ENCODE results near the gene COL17A1. TPM values are rescaled to one million over a fixed set of nuclear protein-coding genes. Genes with fewer than 3 reads are reported as not detected.

COL17A1 gene
- total and polyA plus RNA-seq, 5 donors, result 0.07 to 0.43 (median 0.13) TPM; not detected in 1

- no peak for DNase-seq
- 91% methylated on average over 2 of the region's 2 CpGs for WGBS
- Histone ChIP-seq H3K27me3 (ENCODE audit: control insufficient read depth, insufficient read depth) (no peaks in the 10 kb centered on the region), H3K9me3 (ENCODE audit: control insufficient read depth, low read length) (no peaks in the 10 kb centered on the region), H3K27ac (ENCODE audit: low read length) (no peak overlapping the region), H3K4me1 (ENCODE audit: control insufficient read depth, insufficient read depth, low read length) (no peaks in the 10 kb centered on the region), H3K4me3 (ENCODE audit: low read length) (no peak overlapping the region)
- intact Hi-C loops (cut with DNase I), result no loop called here
- peak in 1 of 2 donors; percentile 18 for ATAC-seq
Measured at GRCh38 chr10:104052431-104052830, 33.2 kb downstream of the COL17A1 start.

GRCh38 chr10:104049504-104050250 lies 36.0 kb downstream of the COL17A1 start:
- H3K4me3 ChIP-seq (ENCODE audit: low read length), result no peak overlapping the region
- no peaks in the 10 kb centered on the region for H3K9me3 ChIP-seq (ENCODE audit: control insufficient read depth, low read length)
- peak; percentile 44 to 88 for ATAC-seq
- DNase-seq, result no peak
- 53% methylated on average over 8 of the region's 8 CpGs for WGBS
- no peaks in the 10 kb centered on the region for H3K4me1 ChIP-seq (ENCODE audit: control insufficient read depth, insufficient read depth, low read length)
- intact Hi-C loops (cut with DNase I), result loop anchor here in 3 of 4 donors (5.0 kb wide), 1 partner anchor 158 kb away; no protein-coding TSS in a partner anchor
- H3K27me3 ChIP-seq (ENCODE audit: control insufficient read depth, insufficient read depth), result no peaks in the 10 kb centered on the region
- no peak overlapping the region for H3K27ac ChIP-seq (ENCODE audit: low read length)

- ATAC-seq, result no peak
- no peak for DNase-seq
- intact Hi-C loops (cut with DNase I), result loop anchor here in 3 of 4 donors (5.0 kb wide), 1 partner anchor 161 kb away; no protein-coding TSS in a partner anchor
- H3K4me1 ChIP-seq (ENCODE audit: control insufficient read depth, insufficient read depth, low read length), result no peaks in the 10 kb centered on the region
- no peaks in the 10 kb centered on the region for H3K27me3 ChIP-seq (ENCODE audit: control insufficient read depth, insufficient read depth)
- H3K9me3 ChIP-seq (ENCODE audit: control insufficient read depth, low read length), result no peaks in the 10 kb centered on the region
- H3K4me3 ChIP-seq (ENCODE audit: low read length), result no peak overlapping the region
- H3K27ac ChIP-seq (ENCODE audit: low read length), result no peak overlapping the region
- 89% methylated on average over 6 of the region's 6 CpGs for WGBS
Measured at GRCh38 chr10:104046651-104047050, 39.0 kb downstream of the COL17A1 start.

GRCh38 chr10:104045151-104046089 lies 40.3 kb downstream of the COL17A1 start:
- ATAC-seq, result peak; percentile 71 to 76
- no peaks in the 10 kb centered on the region for H3K4me1 ChIP-seq (ENCODE audit: control insufficient read depth, insufficient read depth, low read length)
- H3K4me3 ChIP-seq (ENCODE audit: low read length), result no peak overlapping the region
- DNase-seq, result peak in 2 of 3 donors; percentile 45 to 68
- H3K27ac ChIP-seq (ENCODE audit: low read length), result no peak overlapping the region
- H3K9me3 ChIP-seq (ENCODE audit: control insufficient read depth, low read length), result no peaks in the 10 kb centered on the region
- H3K27me3 ChIP-seq (ENCODE audit: control insufficient read depth, insufficient read depth), result no peaks in the 10 kb centered on the region
- intact Hi-C loops (cut with DNase I), result loop anchor here in 3 of 4 donors (5.0 kb wide), 1 partner anchor 162 kb away; no protein-coding TSS in a partner anchor
- 77% methylated on average over 9 of the region's 9 CpGs for WGBS

GRCh38 chr10:104043854-104044253 lies 41.8 kb downstream of the COL17A1 start:
- Histone ChIP-seq H3K4me1 (ENCODE audit: control insufficient read depth, insufficient read depth, low read length) (no peaks in the 10 kb centered on the region), H3K4me3 (ENCODE audit: low read length) (no peak overlapping the region), H3K9me3 (ENCODE audit: control insufficient read depth, low read length) (no peaks in the 10 kb centered on the region), H3K27ac (ENCODE audit: low read length) (no peak overlapping the region), H3K27me3 (ENCODE audit: control insufficient read depth, insufficient read depth) (no peaks in the 10 kb centered on the region)
- intact Hi-C loops (cut with DNase I), result loop anchor here in 1 of 4 donors (5.0 kb wide), 1 partner anchor 163 kb away; no protein-coding TSS in a partner anchor
- DNase-seq (no peak), ATAC-seq (no peak)
- 66% methylated on average over 4 of the region's 4 CpGs for WGBS

- intact Hi-C loops (cut with DNase I), result loop anchor here in 1 of 4 donors (5.0 kb wide), 1 partner anchor 164 kb away; no protein-coding TSS in a partner anchor
Measured at GRCh38 chr10:104043185-104043830, 42.4 kb downstream of the COL17A1 start.

DNA sequence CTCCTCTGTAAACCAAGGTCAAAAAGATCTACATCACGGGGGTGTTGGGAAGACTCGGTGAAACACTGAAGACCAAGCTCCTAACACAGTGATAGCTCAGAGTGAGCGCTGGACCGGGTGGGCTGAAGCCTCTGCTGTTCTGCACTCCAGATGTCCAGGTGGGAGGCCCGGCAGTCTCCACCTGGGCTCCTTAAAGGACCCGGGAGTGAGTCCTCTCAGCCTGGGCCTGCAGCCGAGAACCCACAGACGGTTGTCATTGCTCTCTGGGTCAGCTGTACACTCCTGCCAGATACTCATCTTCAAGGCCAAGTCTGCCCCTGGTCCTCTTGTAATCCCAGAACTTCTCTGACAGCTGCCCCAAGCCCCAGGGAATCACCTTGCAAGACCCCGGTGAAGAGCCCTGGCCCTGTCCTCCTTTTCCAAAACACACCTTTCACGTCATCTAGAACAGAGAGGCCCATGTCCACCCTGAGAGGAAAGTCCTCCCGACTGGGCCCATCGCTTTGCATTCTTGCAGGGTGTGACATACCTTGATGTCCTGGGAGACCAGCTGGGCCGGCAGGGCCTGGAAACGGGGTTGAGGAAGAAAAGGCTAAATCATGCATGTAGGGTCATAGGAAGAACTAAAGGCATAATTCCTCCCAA lies 43.7 kb downstream of the COL17A1 start:
- Histone ChIP-seq H3K27me3 (ENCODE audit: control insufficient read depth, insufficient read depth) (no peaks in the 10 kb centered on the region), H3K27ac (ENCODE audit: low read length) (no peak overlapping the region), H3K9me3 (ENCODE audit: control insufficient read depth, low read length) (no peaks in the 10 kb centered on the region), H3K4me1 (ENCODE audit: control insufficient read depth, insufficient read depth, low read length) (no peaks in the 10 kb centered on the region), H3K4me3 (ENCODE audit: low read length) (no peak overlapping the region)
- DNase-seq (no peak), ATAC-seq (no peak)
- intact Hi-C loops (cut with DNase I), result loop anchor here in 1 of 4 donors (5.0 kb wide), 1 partner anchor 165 kb away; no protein-coding TSS in a partner anchor
- WGBS, result 88% methylated on average over 14 of the region's 14 CpGs

More at GRCh38 chr10:104043185-104043830, 42.4 kb downstream of the COL17A1 start:
- no peak overlapping the region for H3K4me3 ChIP-seq (ENCODE audit: low read length)
- H3K4me1 ChIP-seq (ENCODE audit: control insufficient read depth, insufficient read depth, low read length), result no peaks in the 10 kb centered on the region
- no peak overlapping the region for H3K27ac ChIP-seq (ENCODE audit: low read length)
- H3K9me3 ChIP-seq (ENCODE audit: control insufficient read depth, low read length), result no peaks in the 10 kb centered on the region
- ATAC-seq (no peak), DNase-seq (no peak)
- H3K27me3 ChIP-seq (ENCODE audit: control insufficient read depth, insufficient read depth), result no peaks in the 10 kb centered on the region
- WGBS, result 83% methylated on average over 8 of the region's 8 CpGs

DNA sequence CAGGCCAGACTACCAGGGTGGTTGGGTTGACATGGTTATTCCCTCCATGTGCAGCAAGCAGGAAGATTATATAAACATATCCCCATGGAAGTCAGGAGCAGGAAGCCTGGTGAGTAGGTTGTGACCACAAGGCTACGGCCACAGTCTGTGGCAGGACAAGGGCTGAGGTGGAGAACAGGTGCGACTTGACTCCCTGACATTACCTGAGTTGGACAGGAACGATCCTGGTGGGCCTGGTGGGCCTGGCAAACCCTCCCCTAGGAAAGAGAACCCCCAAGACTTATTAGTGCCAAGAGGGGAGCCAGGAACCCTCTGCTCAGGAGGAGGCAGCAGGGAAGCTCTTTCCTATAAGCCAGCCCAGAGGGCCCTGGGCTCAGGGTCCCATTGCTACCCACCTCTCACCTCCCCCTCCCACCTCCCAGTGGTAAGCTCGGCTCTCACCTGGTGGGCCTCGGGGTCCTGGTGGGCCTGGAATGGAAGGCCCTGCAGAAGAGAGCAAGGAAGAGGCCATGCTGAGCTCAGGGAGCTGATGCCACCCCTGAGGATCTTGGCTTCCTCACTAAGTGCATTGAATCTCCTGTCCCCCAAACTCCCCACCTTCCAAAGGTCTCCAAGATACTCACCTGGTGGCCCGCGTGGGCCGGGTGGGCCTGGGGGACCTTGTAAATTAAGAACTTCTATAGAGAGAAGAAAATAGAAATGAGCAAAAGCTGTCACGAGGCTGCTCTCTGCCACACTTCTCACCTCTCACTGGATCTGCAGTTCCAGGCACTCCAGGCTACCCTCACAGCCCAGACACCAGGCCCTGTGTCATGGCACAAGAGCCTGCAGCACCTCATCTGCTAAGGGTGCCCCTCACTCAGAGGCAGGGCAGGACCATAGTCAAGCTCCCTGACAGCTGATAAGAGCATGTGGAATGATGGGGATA lies 44.6 kb downstream of the COL17A1 start:
- Histone ChIP-seq H3K4me3 (ENCODE audit: low read length) (no peak overlapping the region), H3K4me1 (ENCODE audit: control insufficient read depth, insufficient read depth, low read length) (no peaks in the 10 kb centered on the region), H3K9me3 (ENCODE audit: control insufficient read depth, low read length) (no peaks in the 10 kb centered on the region), H3K27ac (ENCODE audit: low read length) (no peak overlapping the region), H3K27me3 (ENCODE audit: control insufficient read depth, insufficient read depth) (no peaks in the 10 kb centered on the region)
- no peak for DNase-seq
- intact Hi-C loops (cut with DNase I), result loop anchor here in 1 of 4 donors (5.0 kb wide), 1 partner anchor 166 kb away; no protein-coding TSS in a partner anchor
- 84% methylated on average over 9 of the region's 9 CpGs for WGBS
- ATAC-seq, result no peak

DNA sequence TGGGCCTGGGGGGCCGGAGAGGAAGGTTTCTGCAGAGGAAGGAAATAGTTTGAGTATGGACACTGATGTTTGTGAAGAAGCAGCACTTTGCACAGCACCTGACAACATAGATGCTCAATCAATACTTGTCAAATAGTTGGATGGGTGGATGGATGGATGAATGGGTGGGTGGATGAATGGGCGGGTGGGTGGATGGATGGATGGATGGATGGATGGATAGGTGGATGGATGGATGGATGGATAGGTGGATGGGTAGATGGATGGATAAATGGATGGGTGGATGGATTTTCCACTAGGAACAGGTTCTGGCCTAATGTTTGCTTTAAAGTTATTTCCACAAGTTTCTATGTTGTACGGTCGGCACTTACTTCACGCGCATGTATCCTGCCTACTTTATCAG lies 45.3 kb downstream of the COL17A1 start:
- WGBS, result 75% methylated on average over 6 of the region's 6 CpGs
- ATAC-seq, result no peak
- intact Hi-C loops (cut with DNase I), result loop anchor here in 1 of 4 donors (5.0 kb wide), 1 partner anchor 167 kb away; no protein-coding TSS in a partner anchor

More for the DNA sequence above, 45.3 kb downstream of the COL17A1 start:
- no peak overlapping the region for H3K4me3 ChIP-seq (ENCODE audit: low read length)
- no peaks in the 10 kb centered on the region for H3K9me3 ChIP-seq (ENCODE audit: control insufficient read depth, low read length)
- no peak for DNase-seq
- H3K4me1 ChIP-seq (ENCODE audit: control insufficient read depth, insufficient read depth, low read length), result no peaks in the 10 kb centered on the region
- H3K27me3 ChIP-seq (ENCODE audit: control insufficient read depth, insufficient read depth), result no peaks in the 10 kb centered on the region
- H3K27ac ChIP-seq (ENCODE audit: low read length), result no peak overlapping the region

All from right cardiac atrium (tissue), 5 donors.